Upper lobe of left lung (tissue), 4 donors: ENCODE results near the gene TNFAIP2.
"Not testable (repeated sequence)": the region's sequence is repeated elsewhere in the genome, so short reads cannot be mapped to it uniquely, and the experiment has no call there.

Source experiments
- EP300 ChIP-seq, 4 donors: sonication (generic); formaldehyde crosslinking; IDR thresholded peaks; one replicate each; pipeline ENCODE4 v1.5.1; 2017; ENCODE audit warnings: antibody characterized with exemption in 4 of 4, control low read depth in 2 of 4
- POLR2A ChIP-seq, 4 donors: fragments of 450-650 bp; IDR thresholded peaks; one replicate each; pipeline ENCODE4 v1.5.1; 2016 to 2017; ENCODE audit warnings: antibody characterized with exemption in 4 of 4, mild to moderate bottlenecking in 2 of 4
- POLR2AphosphoS5 ChIP-seq, 2 donors: sonication (generic); formaldehyde crosslinking; IDR thresholded peaks; one replicate each; pipeline ENCODE4 v1.5.1; 2017; ENCODE audit warnings: antibody characterized with exemption in 2 of 2
- TF ChIP-seq, protein P1 (sequence below), 6 experiments: fragments of 450-650 bp in 4 of 6; fragments of 200-600 bp in 2 of 6; sonication (generic) in 2 of 6; IDR thresholded peaks; one replicate each; pipeline ENCODE4 v1.5.1; 2016 to 2019; ENCODE audit warnings: antibody characterized with exemption in 6 of 6

DNA sequence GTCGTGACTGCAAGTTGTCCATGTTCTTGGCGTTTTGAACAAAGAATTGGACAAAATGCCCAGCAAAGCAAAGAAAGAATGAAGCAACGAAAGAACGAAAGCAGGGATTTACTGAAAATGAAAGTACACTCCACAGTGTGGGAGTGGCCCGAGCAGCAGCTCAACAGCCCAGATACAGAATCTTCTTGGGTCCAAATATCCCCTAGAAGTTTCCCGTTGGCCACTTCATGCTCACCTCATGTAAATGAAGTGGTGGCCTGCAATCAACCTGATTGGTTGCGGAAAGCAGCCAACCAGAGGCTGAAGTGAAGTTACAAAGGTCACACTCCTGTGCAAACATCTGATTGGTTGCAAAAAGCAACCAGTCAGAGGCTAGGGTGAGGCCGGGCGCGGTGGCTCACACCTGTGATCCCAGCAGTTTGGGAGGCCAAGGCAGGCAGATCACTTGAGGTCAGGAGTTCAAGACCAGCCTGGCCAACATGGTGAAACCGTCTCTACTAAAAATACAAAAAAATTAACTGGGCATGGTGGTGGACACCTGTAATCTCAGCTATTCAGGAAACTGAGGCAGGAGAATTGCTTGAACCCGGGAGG is 8.1 kb upstream of the TNFAIP2 start:
- TF ChIP-seq, protein P1, sequence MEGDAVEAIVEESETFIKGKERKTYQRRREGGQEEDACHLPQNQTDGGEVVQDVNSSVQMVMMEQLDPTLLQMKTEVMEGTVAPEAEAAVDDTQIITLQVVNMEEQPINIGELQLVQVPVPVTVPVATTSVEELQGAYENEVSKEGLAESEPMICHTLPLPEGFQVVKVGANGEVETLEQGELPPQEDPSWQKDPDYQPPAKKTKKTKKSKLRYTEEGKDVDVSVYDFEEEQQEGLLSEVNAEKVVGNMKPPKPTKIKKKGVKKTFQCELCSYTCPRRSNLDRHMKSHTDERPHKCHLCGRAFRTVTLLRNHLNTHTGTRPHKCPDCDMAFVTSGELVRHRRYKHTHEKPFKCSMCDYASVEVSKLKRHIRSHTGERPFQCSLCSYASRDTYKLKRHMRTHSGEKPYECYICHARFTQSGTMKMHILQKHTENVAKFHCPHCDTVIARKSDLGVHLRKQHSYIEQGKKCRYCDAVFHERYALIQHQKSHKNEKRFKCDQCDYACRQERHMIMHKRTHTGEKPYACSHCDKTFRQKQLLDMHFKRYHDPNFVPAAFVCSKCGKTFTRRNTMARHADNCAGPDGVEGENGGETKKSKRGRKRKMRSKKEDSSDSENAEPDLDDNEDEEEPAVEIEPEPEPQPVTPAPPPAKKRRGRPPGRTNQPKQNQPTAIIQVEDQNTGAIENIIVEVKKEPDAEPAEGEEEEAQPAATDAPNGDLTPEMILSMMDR (IDR thresholded peaks at IDR 0.05): not testable (repeated sequence)
- TF ChIP-seq POLR2A, EP300, POLR2AphosphoS5 (IDR thresholded peaks at IDR 0.05): not testable (repeated sequence)
